Activated T-helper 1 cell treated with Interleukin-2 at 50 U/mL for 16 hours (primary cell): ENCODE data around the gene SPTBN5.

ENCODE experiments used
- DNase-seq: peaks from one replicate; pipeline ENCODE4 v3.0.0-alpha.2; 2020; ENCODE audit warnings: low read depth

SPTBN5 gene

DNA sequence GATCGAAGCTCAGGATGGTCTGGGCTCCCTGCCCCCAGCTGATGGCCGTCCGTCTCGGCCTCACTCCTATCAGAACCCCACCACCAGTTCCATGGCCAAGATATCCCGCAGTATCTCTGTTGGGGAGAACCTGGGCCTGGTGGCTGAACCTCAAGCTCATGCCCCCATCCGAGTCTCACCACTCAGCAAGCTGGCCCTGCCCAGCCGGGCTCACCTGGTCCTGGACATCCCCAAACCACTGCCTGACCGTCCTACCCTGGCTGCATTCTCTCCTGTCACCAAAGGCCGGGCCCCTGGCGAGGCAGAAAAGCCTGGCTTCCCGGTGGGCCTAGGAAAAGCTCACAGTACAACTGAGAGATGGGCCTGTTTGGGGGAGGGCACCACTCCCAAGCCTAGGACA is 70.4 kb downstream of the SPTBN5 start:
- no peak for DNase-seq

GRCh38 chr15:41822957-41823356 is 70.9 kb downstream of the SPTBN5 start:
- no peak for DNase-seq

GRCh38 chr15:41822471-41822870 is 71.4 kb downstream of the SPTBN5 start:
- no peak for DNase-seq

DNA sequence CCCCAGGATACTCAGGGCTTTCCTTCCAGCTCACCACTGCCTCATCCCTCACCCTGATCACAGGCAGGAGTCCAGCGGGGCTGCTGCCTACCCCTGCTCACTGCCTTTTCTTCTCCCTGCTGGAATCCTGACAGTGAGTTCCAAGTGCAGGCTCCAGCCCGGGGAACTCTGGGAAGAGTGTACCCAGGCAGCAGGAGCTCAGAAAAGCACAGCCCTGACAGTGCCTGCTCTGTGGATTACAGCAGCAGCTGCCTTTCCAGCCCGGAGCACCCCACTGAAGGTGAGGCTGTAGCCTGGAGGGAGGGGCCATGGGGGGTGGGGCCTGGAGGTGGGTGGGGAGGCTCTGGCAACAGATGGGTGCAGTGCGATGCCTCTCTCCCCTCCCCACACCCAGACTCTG is 72.0 kb downstream of the SPTBN5 start:
- DNase-seq = no peak

GRCh38 chr15:41820791-41821423 is 72.9 kb downstream of the SPTBN5 start:
- no peak for DNase-seq

DNA sequence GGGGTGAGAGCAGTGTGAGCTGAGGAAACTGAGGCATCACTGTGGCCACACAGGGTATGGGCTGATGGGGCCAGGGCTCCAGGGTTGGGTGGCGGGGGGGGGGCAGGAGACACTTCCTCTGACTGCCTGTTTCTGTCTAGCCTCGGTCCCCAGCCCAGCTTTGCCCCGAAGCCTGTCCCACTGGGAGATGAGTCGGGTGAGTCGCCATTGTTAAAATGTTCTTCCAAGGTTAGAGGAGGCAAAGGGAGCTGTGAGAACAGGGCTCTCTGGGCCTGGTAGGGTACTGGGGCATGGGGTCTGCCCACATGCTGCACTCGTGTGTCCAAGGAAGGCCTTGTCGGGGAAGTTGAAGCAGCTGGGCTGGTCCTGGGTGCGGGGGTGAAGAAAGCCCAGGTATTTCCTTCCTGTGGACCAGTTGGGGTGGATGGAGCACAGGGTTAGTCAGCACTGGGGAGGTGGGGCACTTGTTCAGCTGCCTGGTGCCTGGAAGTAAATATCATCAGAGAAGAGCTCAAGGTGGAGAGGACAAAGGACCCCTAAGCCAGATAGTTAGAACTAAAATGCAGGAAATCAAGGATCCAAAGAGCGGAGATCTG is 74.3 kb downstream of the SPTBN5 start:
- DNase-seq = no peak

DNA sequence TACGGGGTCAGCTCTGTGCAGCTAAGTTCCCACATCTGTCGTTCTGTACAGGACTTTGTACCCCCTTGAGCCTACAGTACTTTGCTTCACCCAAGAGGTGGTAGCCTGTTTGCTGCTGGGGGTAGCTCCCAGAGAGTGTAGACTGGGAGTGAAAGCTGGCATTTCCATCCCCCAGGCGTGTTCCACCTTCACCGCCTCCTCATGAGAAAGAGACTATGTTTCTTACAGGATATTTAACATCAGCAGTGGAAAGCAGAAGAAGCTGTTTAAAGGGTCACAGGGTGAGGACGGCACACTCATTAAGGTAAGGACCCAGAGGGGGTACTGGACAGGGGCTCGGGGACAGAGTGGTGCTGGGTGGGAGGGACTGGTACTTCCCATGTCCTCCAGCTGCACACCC is 76.1 kb downstream of the SPTBN5 start:
- DNase-seq = no peak

- no peak for DNase-seq
Observed at GRCh38 chr15:41817327-41817726, 76.5 kb downstream of the SPTBN5 start.

- no peak for DNase-seq
Observed at GRCh38 chr15:41816788-41817187, 77.1 kb downstream of the SPTBN5 start.

DNA sequence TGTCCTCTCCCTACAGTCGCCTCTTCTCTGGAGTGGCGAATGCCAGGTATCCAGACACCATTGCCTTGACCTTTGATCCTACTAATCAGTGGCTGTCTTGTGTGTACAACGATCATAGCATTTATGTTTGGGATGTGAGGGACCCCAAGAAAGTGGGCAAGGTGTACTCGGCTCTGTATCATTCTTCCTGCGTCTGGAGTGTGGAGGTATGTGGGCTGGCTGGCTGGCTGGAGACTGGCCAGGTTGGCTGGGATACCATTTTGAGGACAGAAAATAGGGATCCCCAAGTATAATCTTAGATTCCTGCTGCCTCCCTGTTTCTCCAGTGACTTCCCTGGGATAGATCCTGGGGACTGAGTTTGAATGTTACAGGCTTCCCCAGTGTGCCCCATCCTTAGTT is 79.3 kb downstream of the SPTBN5 start:
- no peak for DNase-seq

DNA sequence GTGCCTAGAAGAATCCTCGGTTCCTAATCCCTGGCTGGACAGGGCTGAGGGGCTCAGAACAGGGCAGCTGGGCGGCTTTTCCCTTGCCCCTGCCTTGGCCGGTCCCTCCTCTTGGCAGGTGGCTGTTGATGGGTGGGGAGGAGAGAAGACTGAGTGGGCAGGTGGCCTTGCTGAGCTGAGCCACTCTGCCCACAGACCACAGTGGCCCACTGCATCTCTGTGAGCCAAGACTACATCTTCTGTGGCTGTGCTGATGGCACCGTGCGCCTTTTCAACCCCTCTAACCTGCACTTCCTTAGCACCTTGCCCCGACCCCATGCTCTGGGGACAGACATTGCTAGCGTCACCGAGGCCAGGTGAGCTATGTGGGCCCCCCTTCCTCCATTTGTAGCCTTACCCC is 80.4 kb downstream of the SPTBN5 start:
- no peak for DNase-seq

- no peak for DNase-seq
Observed at GRCh38 chr15:41812820-41813375, 81.0 kb downstream of the SPTBN5 start.

- peak; percentile 52 for DNase-seq
Observed at GRCh38 chr15:41811432-41812195, 82.2 kb downstream of the SPTBN5 start.

DNA sequence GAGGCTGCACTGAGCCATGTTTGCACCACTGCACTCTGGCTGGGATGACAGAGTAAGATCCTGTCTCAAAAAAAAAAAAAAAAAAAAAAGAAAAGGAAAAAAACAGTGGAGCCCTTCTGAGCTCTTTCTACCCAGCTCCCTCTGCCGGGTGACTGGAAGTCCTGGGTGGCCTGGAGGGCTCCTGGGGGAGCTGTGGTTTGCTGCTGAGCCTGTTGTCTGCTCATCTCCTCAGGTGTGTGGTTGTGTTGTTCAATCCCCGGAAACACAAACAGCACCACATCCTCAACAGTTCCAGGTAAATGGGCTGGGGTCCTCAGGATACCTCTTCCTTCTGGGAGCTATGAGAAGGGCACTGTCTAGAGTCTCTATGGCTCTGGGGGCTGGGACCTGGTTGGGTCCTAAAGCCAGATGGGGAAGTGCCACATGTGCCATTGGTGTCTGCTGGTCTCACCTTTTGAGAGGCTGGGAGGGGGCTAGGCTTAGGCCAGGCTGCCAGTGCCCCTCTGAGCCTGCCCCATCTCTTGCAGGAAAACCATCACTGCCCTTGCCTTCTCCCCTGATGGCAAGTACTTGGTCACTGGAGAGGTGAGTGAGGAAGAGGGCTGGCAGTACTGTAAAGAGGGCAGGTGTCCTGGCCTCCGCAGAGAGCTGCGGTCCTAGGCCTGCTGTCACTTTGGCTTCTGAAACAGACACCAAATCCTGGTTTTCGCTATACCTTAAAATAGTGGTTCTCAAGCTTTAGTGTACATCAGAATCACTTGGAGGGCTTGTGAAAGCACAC is 83.0 kb downstream of the SPTBN5 start:
- no peak for DNase-seq

GRCh38 chr15:41809526-41810220 is 84.2 kb downstream of the SPTBN5 start:
- no peak for DNase-seq

DNA sequence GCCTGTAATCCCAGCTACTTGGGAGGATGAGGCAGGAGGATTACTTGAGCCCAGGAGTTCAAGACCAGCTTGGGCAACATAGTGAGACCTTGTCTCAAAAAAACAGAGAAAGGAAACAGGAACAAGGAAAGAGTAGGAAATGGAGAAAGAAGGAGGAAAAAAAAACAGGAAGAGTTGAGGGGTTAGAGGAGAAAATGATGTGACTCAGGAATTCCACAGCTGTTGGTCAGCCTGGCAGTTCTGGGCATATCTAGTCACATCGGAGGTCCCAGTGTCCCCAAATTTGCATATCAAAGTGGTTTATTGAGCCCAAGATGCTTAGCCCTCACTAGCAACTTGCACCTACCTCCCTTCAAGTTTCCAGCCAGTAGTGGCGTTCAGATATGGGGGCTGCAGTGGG is 84.7 kb downstream of the SPTBN5 start:
- no peak for DNase-seq

DNA sequence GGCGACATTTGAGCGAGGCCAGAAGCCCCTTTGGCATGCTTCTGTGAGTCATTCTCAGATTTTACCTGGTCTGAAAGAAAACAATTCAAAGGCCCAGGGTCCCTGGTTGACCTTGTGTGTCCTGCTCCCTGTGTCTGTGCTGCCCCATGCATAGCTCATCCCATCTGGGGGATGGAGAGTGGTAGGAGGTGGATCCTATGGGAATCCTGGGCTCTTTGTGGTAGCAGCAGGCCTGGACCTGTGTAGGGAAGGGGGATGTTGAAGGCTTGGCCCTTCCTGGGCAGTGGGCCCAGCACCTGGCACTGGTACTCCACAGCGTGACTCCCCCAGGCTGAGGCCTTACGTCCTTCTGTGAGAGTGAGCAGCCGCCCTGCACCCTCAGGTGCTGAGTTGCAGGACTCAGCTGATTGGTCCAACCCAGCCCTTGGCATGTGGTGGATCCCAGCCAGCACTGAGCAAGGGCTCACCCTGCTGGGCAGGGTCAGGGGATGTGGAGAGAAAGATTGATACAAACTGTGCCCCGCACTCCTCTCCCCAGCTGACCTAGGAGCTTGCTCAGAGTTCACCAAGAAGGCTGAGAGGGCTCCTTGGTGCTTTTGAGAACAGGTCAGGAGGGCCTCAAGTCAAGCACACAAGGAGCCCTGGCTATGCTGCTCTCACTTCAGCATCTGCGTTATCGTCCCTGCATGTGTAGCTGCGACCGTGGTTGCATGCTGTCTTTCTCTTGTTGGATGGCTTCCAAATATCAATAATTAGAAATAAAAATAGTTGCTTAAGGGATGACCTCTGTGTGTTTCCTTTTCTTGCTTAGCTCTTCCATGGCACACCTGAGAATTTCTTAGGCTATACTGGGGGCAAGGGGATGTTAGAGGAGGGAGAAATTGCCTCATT is 87.3 kb downstream of the SPTBN5 start:
- DNase-seq = no peak

GRCh38 chr15:41805711-41806110 is 88.1 kb downstream of the SPTBN5 start:
- DNase-seq = no peak

- no peak for DNase-seq
Observed at GRCh38 chr15:41804916-41805666, 88.8 kb downstream of the SPTBN5 start.

- no peak for DNase-seq
Observed at GRCh38 chr15:41804361-41804760, 89.5 kb downstream of the SPTBN5 start.
